ENCODE data around the gene CNTFR.

Gene CNTFR

DNA sequence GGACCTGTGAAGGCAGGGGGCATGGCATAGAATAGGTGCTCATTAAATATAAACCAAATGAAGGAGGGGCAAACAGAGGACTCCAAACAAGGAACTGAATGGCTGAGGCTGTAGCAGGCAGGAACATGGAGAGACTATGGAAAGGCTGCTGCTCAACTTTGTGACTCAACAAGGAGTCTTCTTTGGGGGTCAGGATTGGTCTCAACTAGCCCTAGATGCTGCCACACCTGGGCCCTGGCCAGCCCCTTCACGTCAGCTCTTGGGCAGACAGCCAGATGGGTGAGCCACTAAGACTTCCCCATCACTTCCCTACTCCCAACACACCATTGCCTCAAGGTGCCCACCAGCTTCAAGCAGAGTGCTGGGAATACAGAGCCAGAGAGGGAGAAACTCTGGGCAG is 11.4 kb upstream of the CNTFR start:
- no peak for DNase-seq (ENCODE audit: extremely low spot score)
- ChIA-PET POLR2A (no interaction called here), CTCF (interaction anchor here (0.9 to 3.3 kb wide), 5 partner anchors 10 to 197 kb away, joined by 3 to 16 read pairs (median 9); no protein-coding TSS in a partner anchor)
- TF ChIP-seq, protein P1, sequence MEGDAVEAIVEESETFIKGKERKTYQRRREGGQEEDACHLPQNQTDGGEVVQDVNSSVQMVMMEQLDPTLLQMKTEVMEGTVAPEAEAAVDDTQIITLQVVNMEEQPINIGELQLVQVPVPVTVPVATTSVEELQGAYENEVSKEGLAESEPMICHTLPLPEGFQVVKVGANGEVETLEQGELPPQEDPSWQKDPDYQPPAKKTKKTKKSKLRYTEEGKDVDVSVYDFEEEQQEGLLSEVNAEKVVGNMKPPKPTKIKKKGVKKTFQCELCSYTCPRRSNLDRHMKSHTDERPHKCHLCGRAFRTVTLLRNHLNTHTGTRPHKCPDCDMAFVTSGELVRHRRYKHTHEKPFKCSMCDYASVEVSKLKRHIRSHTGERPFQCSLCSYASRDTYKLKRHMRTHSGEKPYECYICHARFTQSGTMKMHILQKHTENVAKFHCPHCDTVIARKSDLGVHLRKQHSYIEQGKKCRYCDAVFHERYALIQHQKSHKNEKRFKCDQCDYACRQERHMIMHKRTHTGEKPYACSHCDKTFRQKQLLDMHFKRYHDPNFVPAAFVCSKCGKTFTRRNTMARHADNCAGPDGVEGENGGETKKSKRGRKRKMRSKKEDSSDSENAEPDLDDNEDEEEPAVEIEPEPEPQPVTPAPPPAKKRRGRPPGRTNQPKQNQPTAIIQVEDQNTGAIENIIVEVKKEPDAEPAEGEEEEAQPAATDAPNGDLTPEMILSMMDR (IDR thresholded peaks at IDR 0.05; ENCODE audit: control extremely low read depth, extremely low read depth, low read depth, missing control alignments): no peak

DNA sequence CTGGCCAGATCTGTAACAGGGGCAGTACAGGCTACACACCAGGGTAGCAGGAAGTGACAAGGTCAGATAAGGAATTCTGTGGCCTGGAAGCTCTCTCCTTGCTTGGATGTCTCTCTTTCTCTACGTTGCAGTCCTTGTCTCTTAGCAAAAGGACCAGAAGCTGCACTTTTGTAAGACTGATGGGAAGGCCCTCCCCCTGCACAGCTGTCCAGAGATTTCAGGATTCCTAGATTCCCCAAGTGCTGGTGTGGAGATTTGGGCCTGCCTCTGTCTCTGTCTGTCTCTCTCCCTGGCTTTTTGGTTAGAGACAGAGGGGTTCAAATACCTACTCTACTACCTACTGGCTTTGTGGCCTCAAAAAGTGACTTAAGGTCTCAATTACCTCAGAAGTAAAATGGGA is 10.0 kb upstream of the CNTFR start:
- TF ChIP-seq, protein P1 (IDR thresholded peaks at IDR 0.05; ENCODE audit: control extremely low read depth, extremely low read depth, low read depth, missing control alignments): no peak
- no peak for DNase-seq (ENCODE audit: extremely low spot score)
- POLR2A ChIA-PET: interaction anchor here (0.6 kb wide), 1 partner anchor 49 kb away, joined by 3 read pairs; no protein-coding TSS in a partner anchor
- CTCF ChIA-PET: interaction anchor here (0.7 to 3.3 kb wide), 8 partner anchors 8 to 196 kb away, joined by 3 to 16 read pairs (median 8); no protein-coding TSS in a partner anchor

DNA sequence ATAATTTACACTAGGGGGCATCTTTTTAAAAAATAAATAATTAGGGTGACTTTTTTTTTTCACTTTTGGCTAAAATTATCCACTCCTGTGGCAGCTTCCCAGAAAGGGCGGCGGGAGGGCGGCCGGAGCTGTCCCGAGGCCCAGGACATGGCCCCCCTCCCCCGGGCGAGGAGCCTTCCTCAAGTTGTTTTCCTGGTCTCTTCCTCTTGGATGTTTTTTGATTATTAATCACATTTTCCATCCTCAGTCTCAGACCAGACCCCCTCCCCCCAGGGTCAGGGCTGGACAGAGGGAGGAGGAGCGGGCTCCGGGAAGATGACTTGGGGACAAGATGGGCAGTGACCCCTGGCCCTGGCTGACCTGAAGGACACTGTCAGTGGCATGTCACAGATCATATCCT is 4.7 kb upstream of the CNTFR start:
- no peak for DNase-seq (ENCODE audit: extremely low spot score)
- ChIA-PET POLR2A (no interaction called here), CTCF (interaction anchor here (0.9 to 5.1 kb wide), 5 partner anchors 11 to 190 kb away, joined by 3 to 46 read pairs (median 6); partner anchors contain the start of gene SIGMAR1)
- TF ChIP-seq, protein P1 (IDR thresholded peaks at IDR 0.05; ENCODE audit: control extremely low read depth, extremely low read depth, low read depth, missing control alignments): no peak

DNA sequence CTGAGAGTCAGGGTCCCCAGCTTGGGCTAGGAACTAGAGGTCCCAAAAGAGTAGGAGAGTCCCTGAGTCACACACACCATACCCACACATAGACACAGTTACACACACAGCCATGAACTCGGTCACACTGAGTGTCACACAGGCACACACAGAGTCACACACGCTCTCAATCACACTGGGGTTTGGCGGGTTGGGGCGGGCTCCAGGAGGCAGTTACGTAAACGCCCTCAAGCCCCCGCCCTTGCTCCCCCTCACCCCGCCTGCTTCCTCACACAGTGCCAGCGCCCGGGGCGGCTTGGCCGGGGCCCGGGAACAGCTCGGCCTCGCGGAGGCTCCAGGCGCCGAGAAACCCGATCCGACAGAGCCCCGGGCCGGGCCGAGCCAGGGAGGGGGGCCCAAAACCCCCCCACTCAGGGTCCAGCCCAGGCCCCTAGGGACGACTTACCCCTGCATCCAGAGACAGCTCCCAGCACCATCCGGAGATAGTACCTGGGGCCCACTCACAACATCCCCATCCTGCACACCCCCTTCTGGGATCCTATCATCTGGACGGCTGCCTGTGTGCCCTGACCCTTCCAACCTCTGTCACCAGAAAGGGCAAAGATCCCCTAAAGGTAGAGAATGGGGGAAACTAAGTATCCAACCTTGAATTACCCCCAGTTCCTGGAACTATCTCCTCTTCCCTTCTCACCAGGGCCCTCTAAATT is 3.5 kb upstream of the CNTFR start:
- ChIA-PET POLR2A (no interaction called here), CTCF (interaction anchor here (1.1 to 5.1 kb wide), 16 partner anchors 10 to 189 kb away, joined by 3 to 46 read pairs (median 12); partner anchors contain the start of genes RPP25L and SIGMAR1)
- no peak for DNase-seq (ENCODE audit: extremely low spot score)
- TF ChIP-seq, protein P1 (IDR thresholded peaks at IDR 0.05; ENCODE audit: control extremely low read depth, extremely low read depth, low read depth, missing control alignments): no peak

DNA sequence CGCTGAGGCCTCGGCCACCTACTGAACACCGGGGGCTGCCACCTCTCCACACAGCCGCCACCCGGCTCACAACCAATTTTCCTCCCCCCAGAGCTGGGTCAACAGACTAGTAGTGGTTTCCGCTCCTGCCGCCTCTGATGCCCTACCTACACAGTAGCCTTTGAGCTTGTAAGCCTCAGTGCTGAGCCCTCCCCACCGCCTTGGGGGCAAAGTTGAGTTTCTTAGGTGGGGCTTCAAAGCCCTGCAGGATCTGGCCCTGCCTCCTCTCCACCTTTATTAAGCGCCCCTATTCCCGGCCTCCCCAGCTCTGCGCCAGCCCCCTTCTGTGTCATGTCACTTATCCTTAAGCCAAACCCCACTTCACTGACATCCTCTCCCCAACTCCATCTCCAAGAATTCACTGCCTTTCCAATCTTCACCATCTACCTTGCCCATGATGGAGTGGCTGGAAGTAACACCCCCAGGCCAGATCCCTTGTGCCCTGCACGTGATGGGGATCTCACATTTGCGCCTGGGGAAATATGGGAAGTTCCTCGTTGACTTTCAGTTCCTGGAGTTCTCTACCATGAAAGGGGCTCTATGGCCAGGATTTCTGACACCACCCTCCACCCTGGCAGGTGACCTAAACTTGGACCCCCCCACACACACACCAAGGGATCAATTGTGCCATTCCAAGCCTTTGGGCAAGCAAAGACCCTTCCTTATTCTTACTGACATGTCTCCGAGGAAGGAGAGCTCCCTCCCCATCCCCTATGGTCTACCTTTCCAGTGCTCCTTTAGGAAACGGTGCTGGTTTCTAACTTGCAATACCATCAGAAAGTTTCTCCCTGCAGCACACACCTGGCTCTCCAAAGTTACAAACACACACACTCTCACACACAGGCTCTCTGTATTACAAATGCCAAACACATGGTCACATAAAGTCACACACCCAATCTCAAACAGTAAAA is 2.7 kb upstream of the CNTFR start:
- POLR2A ChIA-PET: no interaction called here
- CTCF ChIA-PET: interaction anchor here (0.6 to 5.1 kb wide), 47 partner anchors 8 to 969 kb away, joined by 3 to 46 read pairs (median 5); partner anchors contain the start of genes DCTN3, RPP25L and SIGMAR1
- TF ChIP-seq, protein P1 (IDR thresholded peaks at IDR 0.05; ENCODE audit: control extremely low read depth, extremely low read depth, low read depth, missing control alignments): no peak
- no peak for DNase-seq (ENCODE audit: extremely low spot score)
